SK-N-SH (cell line): ENCODE data around the gene TLR7.

Experiments
- CTCF ChIP-seq: fragments of 200-600 bp; sonication (generic); IDR thresholded peaks from 2 replicates; pipeline ENCODE4 v1.6.1; 2017; ENCODE audit warnings: antibody characterized with exemption, mild to moderate bottlenecking, moderate library complexity
- POLR2AphosphoS5 ChIP-seq: IDR thresholded peaks from 2 replicates; pipeline ENCODE4 v1.6.1; 2012; ENCODE audit warnings: low read depth, low read length
- RAD21 ChIP-seq: IDR thresholded peaks from 2 replicates; pipeline ENCODE4 v1.6.1; 2012; ENCODE audit warnings: mild to moderate bottlenecking, low read length
- SIN3A ChIP-seq: IDR thresholded peaks from 2 replicates; pipeline ENCODE4 v1.6.1; 2012; ENCODE audit warnings: low read depth, mild to moderate bottlenecking, low read length, moderate library complexity, borderline replicate concordance
- TAF1 ChIP-seq: IDR thresholded peaks from 2 replicates; pipeline ENCODE4 v1.6.1; 2012; ENCODE audit warnings: low read depth, mild to moderate bottlenecking, low read length, moderate library complexity, borderline replicate concordance
- TCF12 ChIP-seq: IDR thresholded peaks from 2 replicates; pipeline ENCODE4 v1.4.0; 2012
- USF1 ChIP-seq: IDR thresholded peaks from 2 replicates; pipeline ENCODE4 v1.4.0; 2012; ENCODE audit warnings: low read depth, borderline replicate concordance
- USF2 ChIP-seq: fragments of 150-350 bp; IDR thresholded peaks from 2 replicates; pipeline ENCODE4 v1.6.1; 2017; ENCODE audit warnings: antibody characterized with exemption, low read length, low read depth, borderline replicate concordance

GRCh38 chrX:12868747-12869146 is 1.9 kb downstream of the TLR7 start:
- TF ChIP-seq CTCF (no peak), RAD21 (no peak), USF2 (no peak), USF1 (no peak), TAF1 (no peak), TCF12 (no peak), SIN3A (no peak), POLR2AphosphoS5 (no peak)
